ENCODE results near the gene PRRX2. TPM values are rescaled to one million over a fixed set of nuclear protein-coding genes. Genes with fewer than 3 reads are reported as not detected.

The PRRX2 gene
- total and polyA plus RNA-seq, 2 donors (not counting 1 experiment from before 2014, with no cell fraction given) = not detected

- H3K9me3 Mint-ChIP-seq (ENCODE audit: insufficient read depth) = no peaks in the 10 kb centered on the region
- intact Hi-C loops (cut with micrococcal nuclease) = no loop called here
- H3K27me3 ChIP-seq (replicated peaks in 1 of 4; ENCODE audit: control extremely low read depth in 1 of 4, control insufficient read depth in 3 of 4, insufficient read depth in 4 of 4, low read length in 3 of 4) = peaks cover 0 to 14% (median 1%) of the 10 kb centered on the region in 4 experiments
- H3K27ac ChIP-seq (ENCODE audit: low read length in 2 of 2) = no peak overlapping the region
- no peak overlapping the region for H3K27ac Mint-ChIP-seq
- TF ChIP-seq EZH2 (IDR thresholded peaks at IDR 0.05; ENCODE audit: borderline replicate concordance, insufficient read depth, low read depth, low read length, poor library complexity, severe bottlenecking) = no peak
- no peak for TF ChIP-seq CTCF (IDR thresholded peaks at IDR 0.05)
- CTCF ChIA-PET = no interaction called here
- no peaks in the 10 kb centered on the region for H3K79me2 ChIP-seq (ENCODE audit: control insufficient read depth, insufficient read depth, low read length)
- POLR2A ChIA-PET = no interaction called here
- no peak for DNase-seq
- H3K4me2 ChIP-seq (replicated peaks; ENCODE audit: low read depth, low read length, poor library complexity, severe bottlenecking) = no peak overlapping the region
- no peak overlapping the region for H2AFZ ChIP-seq (ENCODE audit: insufficient read depth, low read depth, low read length, poor library complexity, severe bottlenecking)
- H3K4me3 ChIP-seq (ENCODE audit: control extremely low read depth in 1 of 5, extremely low read depth in 1 of 5, insufficient read depth in 1 of 5, low read depth in 2 of 5, low read length in 4 of 5) = no peak overlapping the region
- 91% methylated on average over 12 of the region's 12 CpGs for WGBS (ENCODE audit: insufficient coverage)
- no peaks in the 10 kb centered on the region for H3K4me1 Mint-ChIP-seq
- no peaks in the 10 kb centered on the region for H4K20me1 ChIP-seq (ENCODE audit: control insufficient read depth, insufficient read depth, low read length, poor library complexity, severe bottlenecking)
- H3K4me1 ChIP-seq (ENCODE audit: control insufficient read depth in 2 of 2, insufficient read depth in 2 of 2, low read length in 2 of 2) = no peaks in the 10 kb centered on the region
- peaks cover 17% of the 10 kb centered on the region for H3K27me3 Mint-ChIP-seq
- no peak for ATAC-seq (ENCODE audit: low read depth)
- no peaks in the 10 kb centered on the region for H3K36me3 ChIP-seq (replicated peaks in 1 of 2; ENCODE audit: control extremely low read depth in 1 of 2, control insufficient read depth in 1 of 2, extremely low read depth in 1 of 2, insufficient read depth in 2 of 2, low read length in 1 of 2)
- peaks cover 0 to 6% (median 0%) of the 10 kb centered on the region in 3 donors for H3K9me3 ChIP-seq (ENCODE audit: control extremely low read depth in 1 of 3, control insufficient read depth in 2 of 3, insufficient read depth in 1 of 3, low read length in 2 of 3)
- no peak overlapping the region for H3K9ac ChIP-seq (ENCODE audit: low read length)
- no peak overlapping the region for H3K4me3 Mint-ChIP-seq
Measured at GRCh38 chr9:129676975-129677374, 11.5 kb downstream of the PRRX2 start.

GRCh38 chr9:129677456-129677855 is 12.0 kb downstream of the PRRX2 start:
- H3K27ac ChIP-seq (ENCODE audit: low read length in 2 of 2) = no peak overlapping the region
- TF ChIP-seq CTCF (IDR thresholded peaks at IDR 0.05) (no peak), EZH2 (IDR thresholded peaks at IDR 0.05; ENCODE audit: borderline replicate concordance, insufficient read depth, low read depth, low read length, poor library complexity, severe bottlenecking) (no peak)
- H3K4me3 ChIP-seq (ENCODE audit: control extremely low read depth in 1 of 5, extremely low read depth in 1 of 5, insufficient read depth in 1 of 5, low read depth in 2 of 5, low read length in 4 of 5) = no peak overlapping the region
- H3K4me2 ChIP-seq (replicated peaks; ENCODE audit: low read depth, low read length, poor library complexity, severe bottlenecking) = no peak overlapping the region
- H2AFZ ChIP-seq (ENCODE audit: insufficient read depth, low read depth, low read length, poor library complexity, severe bottlenecking) = no peak overlapping the region
- Mint-ChIP-seq H3K9me3 (ENCODE audit: insufficient read depth) (no peaks in the 10 kb centered on the region), H3K4me1 (no peaks in the 10 kb centered on the region), H3K27ac (no peak overlapping the region), H3K4me3 (no peak overlapping the region), H3K27me3 (peaks cover 21% of the 10 kb centered on the region)
- CTCF ChIA-PET = no interaction called here
- no peaks in the 10 kb centered on the region for H3K36me3 ChIP-seq (replicated peaks in 1 of 2; ENCODE audit: control extremely low read depth in 1 of 2, control insufficient read depth in 1 of 2, extremely low read depth in 1 of 2, insufficient read depth in 2 of 2, low read length in 1 of 2)
- ATAC-seq (ENCODE audit: low read depth) (no peak), DNase-seq (no peak)
- POLR2A ChIA-PET = no interaction called here
- peaks cover 0 to 14% (median 1%) of the 10 kb centered on the region in 4 experiments for H3K27me3 ChIP-seq (replicated peaks in 1 of 4; ENCODE audit: control extremely low read depth in 1 of 4, control insufficient read depth in 3 of 4, insufficient read depth in 4 of 4, low read length in 3 of 4)
- no peaks in the 10 kb centered on the region for H3K4me1 ChIP-seq (ENCODE audit: control insufficient read depth in 2 of 2, insufficient read depth in 2 of 2, low read length in 2 of 2)
- H4K20me1 ChIP-seq (ENCODE audit: control insufficient read depth, insufficient read depth, low read length, poor library complexity, severe bottlenecking) = no peaks in the 10 kb centered on the region
- WGBS (ENCODE audit: insufficient coverage) = no CpG with 5 or more reads among the region's 9 CpGs
- no peak overlapping the region for H3K9ac ChIP-seq (ENCODE audit: low read length)
- peaks cover 0 to 6% (median 0%) of the 10 kb centered on the region in 3 donors for H3K9me3 ChIP-seq (ENCODE audit: control extremely low read depth in 1 of 3, control insufficient read depth in 2 of 3, insufficient read depth in 1 of 3, low read length in 2 of 3)
- no peaks in the 10 kb centered on the region for H3K79me2 ChIP-seq (ENCODE audit: control insufficient read depth, insufficient read depth, low read length)
- intact Hi-C loops (cut with micrococcal nuclease) = no loop called here
